ENCODE results near the gene ODC1.

DNA sequence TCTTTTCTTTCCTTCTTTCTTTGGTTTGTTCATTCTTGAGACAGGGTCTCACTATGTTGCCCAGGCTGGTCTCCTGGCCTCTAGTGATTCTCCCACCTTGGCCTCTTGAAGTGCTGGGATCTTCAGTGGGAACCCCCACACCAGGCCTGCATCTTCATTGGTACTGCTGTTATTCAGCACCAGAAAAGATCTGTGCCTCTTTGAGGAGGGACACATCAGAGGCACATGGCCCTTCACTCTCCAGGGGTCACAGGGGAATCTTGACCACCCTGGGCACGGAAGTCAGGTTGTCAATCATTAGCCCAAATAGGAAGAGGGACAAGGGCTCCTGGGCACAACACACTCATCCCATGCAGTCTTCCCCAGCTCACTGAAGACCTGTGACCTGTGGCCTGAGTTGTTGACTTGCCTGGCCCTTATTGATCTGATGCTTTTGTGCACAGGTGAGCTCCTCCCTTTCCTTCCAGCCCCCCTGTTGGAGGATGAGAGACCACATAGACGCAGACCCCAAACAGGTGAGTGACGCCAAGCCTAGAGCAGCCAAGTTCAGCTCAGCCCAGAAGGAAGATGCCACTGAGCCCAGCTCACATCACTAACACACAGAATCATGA is 33.0 kb upstream of the ODC1 start:
- TF ChIP-seq, protein P1, sequence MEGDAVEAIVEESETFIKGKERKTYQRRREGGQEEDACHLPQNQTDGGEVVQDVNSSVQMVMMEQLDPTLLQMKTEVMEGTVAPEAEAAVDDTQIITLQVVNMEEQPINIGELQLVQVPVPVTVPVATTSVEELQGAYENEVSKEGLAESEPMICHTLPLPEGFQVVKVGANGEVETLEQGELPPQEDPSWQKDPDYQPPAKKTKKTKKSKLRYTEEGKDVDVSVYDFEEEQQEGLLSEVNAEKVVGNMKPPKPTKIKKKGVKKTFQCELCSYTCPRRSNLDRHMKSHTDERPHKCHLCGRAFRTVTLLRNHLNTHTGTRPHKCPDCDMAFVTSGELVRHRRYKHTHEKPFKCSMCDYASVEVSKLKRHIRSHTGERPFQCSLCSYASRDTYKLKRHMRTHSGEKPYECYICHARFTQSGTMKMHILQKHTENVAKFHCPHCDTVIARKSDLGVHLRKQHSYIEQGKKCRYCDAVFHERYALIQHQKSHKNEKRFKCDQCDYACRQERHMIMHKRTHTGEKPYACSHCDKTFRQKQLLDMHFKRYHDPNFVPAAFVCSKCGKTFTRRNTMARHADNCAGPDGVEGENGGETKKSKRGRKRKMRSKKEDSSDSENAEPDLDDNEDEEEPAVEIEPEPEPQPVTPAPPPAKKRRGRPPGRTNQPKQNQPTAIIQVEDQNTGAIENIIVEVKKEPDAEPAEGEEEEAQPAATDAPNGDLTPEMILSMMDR (optimal IDR thresholded peaks at IDR 0.05 in 1 of 3, IDR thresholded peaks at IDR 0.05 in 1 of 3, conservative IDR thresholded peaks at IDR 0.05 in 1 of 3; ENCODE audit: extremely low read depth in 1 of 3, insufficient read depth in 2 of 3, low read length in 3 of 3): no peak
- no peak for TF ChIP-seq EZH2 (IDR thresholded peaks at IDR 0.05; ENCODE audit: low read length)
